GM21528 (cell line): ENCODE measurements around the gene CX3CL1.
"Not testable (repeated sequence)": the region's sequence is repeated elsewhere in the genome, so short reads cannot be mapped to it uniquely, and the experiment has no call there.

Experiments used
- ATAC-seq: cut with Tn5 transposase; IDR thresholded peaks from one replicate; pipeline ENCODE4 v1.9.1; 2021; ENCODE audit warnings: mild to moderate bottlenecking, moderate library complexity; ENCODE audit not compliant: unreplicated experiment, low FRiP score

CX3CL1 gene

GRCh38 chr16:57372372-57373116 is at the start of gene CX3CL1:
CX3CL1 (plus strand) TSS chr16:57372490; CDS start chr16:57372569, 79 bp downstream.
- no peak for ATAC-seq

GRCh38 chr16:57324749-57325148 is 47.5 kb upstream of the CX3CL1 start:
- no peak for ATAC-seq

GRCh38 chr16:57325458-57325857 is 46.8 kb upstream of the CX3CL1 start:
- no peak for ATAC-seq

- no peak for ATAC-seq
Measured at GRCh38 chr16:57329718-57330327, 42.5 kb upstream of the CX3CL1 start.

- no peak for ATAC-seq
Measured at GRCh38 chr16:57331355-57331754, 40.9 kb upstream of the CX3CL1 start.

GRCh38 chr16:57333402-57333801 is 38.9 kb upstream of the CX3CL1 start:
- ATAC-seq, result no peak

GRCh38 chr16:57335366-57335765 is 36.9 kb upstream of the CX3CL1 start:
- no peak for ATAC-seq

- ATAC-seq, result no peak
Measured at GRCh38 chr16:57341062-57341440, 31.2 kb upstream of the CX3CL1 start.

- no peak for ATAC-seq
Measured at GRCh38 chr16:57341441-57342303, 30.6 kb upstream of the CX3CL1 start.

- ATAC-seq, result not testable (repeated sequence)
Measured at GRCh38 chr16:57342606-57343005, 29.7 kb upstream of the CX3CL1 start.

- ATAC-seq, result no peak
Measured at GRCh38 chr16:57343221-57343620, 29.1 kb upstream of the CX3CL1 start.

GRCh38 chr16:57344094-57344493 is 28.2 kb upstream of the CX3CL1 start:
- not testable (repeated sequence) for ATAC-seq

GRCh38 chr16:57345021-57345420 is 27.3 kb upstream of the CX3CL1 start:
- no peak for ATAC-seq

- ATAC-seq, result no peak
Measured at GRCh38 chr16:57345666-57346204, 26.6 kb upstream of the CX3CL1 start.

GRCh38 chr16:57347858-57348257 is 24.4 kb upstream of the CX3CL1 start:
- no peak for ATAC-seq

- ATAC-seq, result no peak
Measured at GRCh38 chr16:57348327-57348726, 24.0 kb upstream of the CX3CL1 start.

GRCh38 chr16:57349212-57350031 is 22.9 kb upstream of the CX3CL1 start:
- peak; percentile 78 for ATAC-seq

- no peak for ATAC-seq
Measured at GRCh38 chr16:57352636-57353047, 19.6 kb upstream of the CX3CL1 start.

GRCh38 chr16:57354311-57354710 is 18.0 kb upstream of the CX3CL1 start:
- ATAC-seq, result no peak

- ATAC-seq, result no peak
Measured at GRCh38 chr16:57355898-57356414, 16.3 kb upstream of the CX3CL1 start.
